Measurements from ENCODE around the gene PRCC. TPM values are rescaled to one million over a fixed set of nuclear protein-coding genes. Genes with fewer than 3 reads are reported as not detected.

The PRCC gene
- total and polyA plus RNA-seq, 2 of the 4 experiments (the other 2 are of a cell fraction): 10.6 to 59.6 TPM

DNA sequence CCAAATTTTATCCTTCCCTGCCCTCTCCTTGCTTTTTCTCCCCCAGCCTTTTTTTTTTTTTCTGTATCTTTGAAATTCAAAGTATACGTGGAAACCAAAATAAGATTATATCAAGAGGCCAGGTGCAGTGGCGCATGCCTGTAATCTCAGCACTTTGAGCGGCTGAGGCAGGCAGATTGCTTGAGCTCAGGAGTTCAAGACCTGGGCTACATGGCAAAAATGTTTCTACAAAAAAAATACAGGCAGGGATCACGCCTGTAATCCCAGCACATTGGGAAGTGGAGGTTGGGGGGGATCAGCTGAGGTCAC is 6.6 kb upstream of the PRCC start:
- Histone ChIP-seq H3K27ac (ENCODE audit: insufficient read depth, low read length) (no peak overlapping the region), H4K8ac (ENCODE audit: low read depth in 2 of 2, low read length in 2 of 2) (no peak overlapping the region), H3K27me3 (ENCODE audit: control insufficient read depth, insufficient read depth, low read length) (no peaks in the 10 kb centered on the region), H3K36me3 (ENCODE audit: control insufficient read depth, insufficient read depth, low read length) (no peaks in the 10 kb centered on the region), H3K56ac (ENCODE audit: extremely low read depth, insufficient read depth, low read length) (no peak overlapping the region), H3K14ac (replicated peaks; ENCODE audit: low read depth, low read length) (no peak overlapping the region), H3K4ac (ENCODE audit: low read depth, low read length) (no peak overlapping the region), H3K9me1 (ENCODE audit: insufficient read depth, low read length) (no peaks in the 10 kb centered on the region), H3K4me2 (ENCODE audit: low read depth, low read length) (no peak overlapping the region), H4K20me1 (ENCODE audit: insufficient read depth, low read length) (no peaks in the 10 kb centered on the region), H2AK5ac (ENCODE audit: low read depth, low read length) (no peak overlapping the region), H3K18ac (ENCODE audit: low read depth, low read length) (no peak overlapping the region), H3K4me3 (ENCODE audit: insufficient read depth, low read depth, low read length) (no peak overlapping the region), H3K23ac (ENCODE audit: low read depth, low read length) (no peak overlapping the region), H2AFZ (replicated peaks; ENCODE audit: low read length, poor library complexity) (no peak overlapping the region), H2BK120ac (ENCODE audit: low read depth, low read length) (no peak overlapping the region), H4K91ac (ENCODE audit: insufficient read depth, low read depth, low read length) (no peak overlapping the region), H2BK15ac (ENCODE audit: low read depth, low read length) (no peak overlapping the region), H2BK5ac (ENCODE audit: low read depth, low read length, poor library complexity, severe bottlenecking) (no peak overlapping the region), H3K4me1 (ENCODE audit: control insufficient read depth, insufficient read depth, low read length) (no peaks in the 10 kb centered on the region), H2AK9ac (replicated peaks; ENCODE audit: low read depth, low read length, poor library complexity) (no peak overlapping the region), H3K9me3 (ENCODE audit: control insufficient read depth, insufficient read depth, low read length) (no peaks in the 10 kb centered on the region), H2BK20ac (ENCODE audit: low read depth, low read length) (no peak overlapping the region), H3K9ac (ENCODE audit: low read depth, low read length) (no peak overlapping the region), H4K5ac (ENCODE audit: low read depth, low read length) (no peak overlapping the region), H3K79me1 (ENCODE audit: low read depth in 1 of 2, low read length in 2 of 2) (peaks cover under 1 to 3% of the 10 kb centered on the region in 2 experiments; a peak in 3 of 4 replicates)
- intact Hi-C loops (cut with micrococcal nuclease) (no loop called here), dilution Hi-C loops (cut with HindIII; ENCODE audit: low sequenced_read_pairs, unreplicated experiment) (no loop called here), in situ Hi-C loops (cut with MboI; ENCODE audit: low sequenced_read_pairs) (no loop called here)
- no peak for ATAC-seq (ENCODE audit: low read depth)
- TF ChIP-seq MXI1 (IDR thresholded peaks at IDR 0.05; ENCODE audit: borderline replicate concordance, low read depth, low read length): no peak
- no peak for TF ChIP-seq CHD1 (IDR thresholded peaks at IDR 0.05; ENCODE audit: low read depth, low read length)
- TF ChIP-seq, protein P1, sequence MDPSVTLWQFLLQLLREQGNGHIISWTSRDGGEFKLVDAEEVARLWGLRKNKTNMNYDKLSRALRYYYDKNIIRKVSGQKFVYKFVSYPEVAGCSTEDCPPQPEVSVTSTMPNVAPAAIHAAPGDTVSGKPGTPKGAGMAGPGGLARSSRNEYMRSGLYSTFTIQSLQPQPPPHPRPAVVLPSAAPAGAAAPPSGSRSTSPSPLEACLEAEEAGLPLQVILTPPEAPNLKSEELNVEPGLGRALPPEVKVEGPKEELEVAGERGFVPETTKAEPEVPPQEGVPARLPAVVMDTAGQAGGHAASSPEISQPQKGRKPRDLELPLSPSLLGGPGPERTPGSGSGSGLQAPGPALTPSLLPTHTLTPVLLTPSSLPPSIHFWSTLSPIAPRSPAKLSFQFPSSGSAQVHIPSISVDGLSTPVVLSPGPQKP (IDR thresholded peaks at IDR 0.05; ENCODE audit: borderline replicate concordance, low read depth, low read length): no peak
- TF ChIP-seq FOS (IDR thresholded peaks at IDR 0.05; ENCODE audit: low read depth, low read length): no peak
- no peak for TF ChIP-seq BHLHE40 (IDR thresholded peaks at IDR 0.05; ENCODE audit: low read depth, low read length)
- TF ChIP-seq, protein P2, sequence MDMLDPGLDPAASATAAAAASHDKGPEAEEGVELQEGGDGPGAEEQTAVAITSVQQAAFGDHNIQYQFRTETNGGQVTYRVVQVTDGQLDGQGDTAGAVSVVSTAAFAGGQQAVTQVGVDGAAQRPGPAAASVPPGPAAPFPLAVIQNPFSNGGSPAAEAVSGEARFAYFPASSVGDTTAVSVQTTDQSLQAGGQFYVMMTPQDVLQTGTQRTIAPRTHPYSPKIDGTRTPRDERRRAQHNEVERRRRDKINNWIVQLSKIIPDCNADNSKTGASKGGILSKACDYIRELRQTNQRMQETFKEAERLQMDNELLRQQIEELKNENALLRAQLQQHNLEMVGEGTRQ (IDR thresholded peaks at IDR 0.05; ENCODE audit: low read depth, low read length): no peak
- TF ChIP-seq, protein P3, sequence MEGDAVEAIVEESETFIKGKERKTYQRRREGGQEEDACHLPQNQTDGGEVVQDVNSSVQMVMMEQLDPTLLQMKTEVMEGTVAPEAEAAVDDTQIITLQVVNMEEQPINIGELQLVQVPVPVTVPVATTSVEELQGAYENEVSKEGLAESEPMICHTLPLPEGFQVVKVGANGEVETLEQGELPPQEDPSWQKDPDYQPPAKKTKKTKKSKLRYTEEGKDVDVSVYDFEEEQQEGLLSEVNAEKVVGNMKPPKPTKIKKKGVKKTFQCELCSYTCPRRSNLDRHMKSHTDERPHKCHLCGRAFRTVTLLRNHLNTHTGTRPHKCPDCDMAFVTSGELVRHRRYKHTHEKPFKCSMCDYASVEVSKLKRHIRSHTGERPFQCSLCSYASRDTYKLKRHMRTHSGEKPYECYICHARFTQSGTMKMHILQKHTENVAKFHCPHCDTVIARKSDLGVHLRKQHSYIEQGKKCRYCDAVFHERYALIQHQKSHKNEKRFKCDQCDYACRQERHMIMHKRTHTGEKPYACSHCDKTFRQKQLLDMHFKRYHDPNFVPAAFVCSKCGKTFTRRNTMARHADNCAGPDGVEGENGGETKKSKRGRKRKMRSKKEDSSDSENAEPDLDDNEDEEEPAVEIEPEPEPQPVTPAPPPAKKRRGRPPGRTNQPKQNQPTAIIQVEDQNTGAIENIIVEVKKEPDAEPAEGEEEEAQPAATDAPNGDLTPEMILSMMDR (conservative IDR thresholded peaks at IDR 0.05; ENCODE audit: low read depth, low read length): no peak
- no peak for TF ChIP-seq RCOR1 (IDR thresholded peaks at IDR 0.05; ENCODE audit: insufficient replicate concordance, low read length)
- TF ChIP-seq MAZ (IDR thresholded peaks at IDR 0.05; ENCODE audit: borderline replicate concordance, low read depth, low read length): no peak
- no peak for TF ChIP-seq MAFK (IDR thresholded peaks at IDR 0.05; ENCODE audit: low read depth, low read length)
- BruUV-seq (replicated peaks): no TSS peak
- DNase-seq: no peak
- POLR2A ChIA-PET (ENCODE audit: unreplicated experiment): no interaction called here
- CTCF ChIA-PET: no interaction called here
- WGBS, 2 experiments (ENCODE audit: extremely low coverage in 2 of 2, insufficient read length in 1 of 2): 90% methylated on average over 2 of the region's 4 CpGs; no CpG with 5 or more reads in 1 of the 2 experiments

Measured in IMR-90 (cell line).